Smooth muscle cell (in vitro differentiated cells): ENCODE results near the gene IL12B. TPM values are rescaled to one million over a fixed set of nuclear protein-coding genes. Genes with fewer than 3 reads are reported as not detected.

ENCODE experiments used
- DNase-seq: peaks from one replicate; lab custom pipeline; 2025; ENCODE audit not compliant: unreplicated experiment; lab: John Stamatoyannopoulos, UW
- H2AFZ ChIP-seq: fragments of 200-600 bp; sonication (generic); 2 replicates; pipeline ENCODE4 v1.6.0; 2016; ENCODE audit warnings: antibody characterized with exemption, low read depth, mild to moderate bottlenecking
- H3F3A ChIP-seq: fragments of 200-600 bp; sonication (generic); 2 replicates; pipeline ENCODE4 v1.6.0; 2017; ENCODE audit warnings: antibody characterized with exemption, low read depth
- H3K27ac ChIP-seq: fragments of 200-600 bp; sonication (generic); 2 replicates; pipeline ENCODE4 v1.5.1; 2016; ENCODE audit warnings: low read depth, mild to moderate bottlenecking
- H3K27me3 ChIP-seq: fragments of 200-600 bp; sonication (generic); 2 replicates; pipeline ENCODE4 v1.6.1; 2016; ENCODE audit warnings: low read depth, mild to moderate bottlenecking
- H3K36me3 ChIP-seq: fragments of 200-600 bp; sonication (generic); 2 replicates; pipeline ENCODE4 v1.5.1; 2016; ENCODE audit warnings: low read depth
- H3K4me1 ChIP-seq: fragments of 200-600 bp; sonication (generic); 2 replicates; pipeline ENCODE4 v1.5.1; 2016; ENCODE audit warnings: low read depth
- H3K4me2 ChIP-seq: fragments of 200-600 bp; sonication (generic); 2 replicates; pipeline ENCODE4 v1.6.0; 2016; ENCODE audit warnings: mild to moderate bottlenecking
- H3K4me3 ChIP-seq: fragments of 200-600 bp; sonication (generic); 2 replicates; pipeline ENCODE4 v1.5.1; 2016; ENCODE audit warnings: mild to moderate bottlenecking
- H3K79me2 ChIP-seq: fragments of 200-600 bp; sonication (generic); 2 replicates; pipeline ENCODE4 v1.6.0; 2016; ENCODE audit warnings: low read depth, mild to moderate bottlenecking
- H3K9ac ChIP-seq: fragments of 200-600 bp; sonication (generic); 2 replicates; pipeline ENCODE4 v1.6.0; 2016; ENCODE audit warnings: low read depth
- H3K9me3 ChIP-seq: fragments of 200-600 bp; sonication (generic); replicated peaks from 2 replicates; pipeline ENCODE4 v1.5.1; 2016; ENCODE audit warnings: low read depth
- H4K20me1 ChIP-seq: fragments of 200-600 bp; sonication (generic); 2 replicates; pipeline ENCODE4 v1.6.0; 2016; ENCODE audit warnings: low read depth
- WGBS: methylation state at CpG from one replicate; pipeline ENCODE4 v1.1.7; 2016; ENCODE audit warnings: low lambda C conversion rate; 5-methylcytosine and 5-hydroxymethylcytosine counted together
- polyA plus RNA-seq: library from polyadenylated mRNA; unstranded; fragments of >200 nt; fragmentation: Nextera tagmentation; extraction: Ambion mirVana; gene quantifications from 2 replicates; pipeline ENCODE4 v1.2.1, GENCODE V29; 2016
- total RNA-seq: library from RNA; depleted of rRNA; stranded (reverse); fragments of >200 nt; gene quantifications from 2 replicates; pipeline ENCODE4 v1.2.3, GENCODE V29; 2014
- TF ChIP-seq, protein P1 (sequence below): fragments of 200-600 bp; sonication (generic); IDR thresholded peaks from 2 replicates; pipeline ENCODE4 v1.5.1; 2017; ENCODE audit warnings: borderline replicate concordance, mild to moderate bottlenecking, antibody characterized with exemption; ENCODE audit not compliant: insufficient read depth, poor library complexity, severe bottlenecking

The IL12B gene
- total and polyA plus RNA-seq, 2 experiments from 2014 or later, result not detected

DNA sequence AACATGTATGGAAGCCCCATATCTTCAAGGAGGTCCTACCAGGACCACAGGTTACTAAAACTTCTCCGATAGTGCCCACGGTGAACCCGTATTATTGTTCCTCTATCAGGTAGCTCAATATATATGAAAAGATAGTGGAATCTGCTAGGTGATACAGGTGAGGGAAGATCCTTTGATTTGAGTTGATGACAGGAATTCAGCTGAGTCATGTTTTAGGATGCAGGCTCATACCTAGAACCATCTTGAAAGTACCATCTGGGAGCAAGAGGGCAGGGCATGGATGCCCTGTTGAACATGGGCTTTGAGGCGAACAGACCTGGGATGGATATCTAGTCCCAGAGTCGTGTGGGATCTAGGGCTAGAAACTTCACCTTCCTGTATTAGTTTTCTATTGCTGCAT is 35.4 kb downstream of the IL12B start:
- H3K4me3 ChIP-seq, result no peak overlapping the region
- no peak overlapping the region for H3K9ac ChIP-seq
- no peaks in the 10 kb centered on the region for H3K27me3 ChIP-seq
- no peaks in the 10 kb centered on the region for H3K36me3 ChIP-seq
- H3K27ac ChIP-seq, result no peak overlapping the region
- H4K20me1 ChIP-seq, result no peaks in the 10 kb centered on the region
- WGBS, result 95% methylated on average over 5 of the region's 5 CpGs
- no peaks in the 10 kb centered on the region for H3K4me1 ChIP-seq
- H3K9me3 ChIP-seq, result no peaks in the 10 kb centered on the region
- no peak for DNase-seq
- TF ChIP-seq, protein P1, sequence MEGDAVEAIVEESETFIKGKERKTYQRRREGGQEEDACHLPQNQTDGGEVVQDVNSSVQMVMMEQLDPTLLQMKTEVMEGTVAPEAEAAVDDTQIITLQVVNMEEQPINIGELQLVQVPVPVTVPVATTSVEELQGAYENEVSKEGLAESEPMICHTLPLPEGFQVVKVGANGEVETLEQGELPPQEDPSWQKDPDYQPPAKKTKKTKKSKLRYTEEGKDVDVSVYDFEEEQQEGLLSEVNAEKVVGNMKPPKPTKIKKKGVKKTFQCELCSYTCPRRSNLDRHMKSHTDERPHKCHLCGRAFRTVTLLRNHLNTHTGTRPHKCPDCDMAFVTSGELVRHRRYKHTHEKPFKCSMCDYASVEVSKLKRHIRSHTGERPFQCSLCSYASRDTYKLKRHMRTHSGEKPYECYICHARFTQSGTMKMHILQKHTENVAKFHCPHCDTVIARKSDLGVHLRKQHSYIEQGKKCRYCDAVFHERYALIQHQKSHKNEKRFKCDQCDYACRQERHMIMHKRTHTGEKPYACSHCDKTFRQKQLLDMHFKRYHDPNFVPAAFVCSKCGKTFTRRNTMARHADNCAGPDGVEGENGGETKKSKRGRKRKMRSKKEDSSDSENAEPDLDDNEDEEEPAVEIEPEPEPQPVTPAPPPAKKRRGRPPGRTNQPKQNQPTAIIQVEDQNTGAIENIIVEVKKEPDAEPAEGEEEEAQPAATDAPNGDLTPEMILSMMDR, result no peak
- H3K79me2 ChIP-seq, result no peaks in the 10 kb centered on the region
- no peaks in the 10 kb centered on the region for H3F3A ChIP-seq
- no peak overlapping the region for H3K4me2 ChIP-seq
- no peak overlapping the region for H2AFZ ChIP-seq

DNA sequence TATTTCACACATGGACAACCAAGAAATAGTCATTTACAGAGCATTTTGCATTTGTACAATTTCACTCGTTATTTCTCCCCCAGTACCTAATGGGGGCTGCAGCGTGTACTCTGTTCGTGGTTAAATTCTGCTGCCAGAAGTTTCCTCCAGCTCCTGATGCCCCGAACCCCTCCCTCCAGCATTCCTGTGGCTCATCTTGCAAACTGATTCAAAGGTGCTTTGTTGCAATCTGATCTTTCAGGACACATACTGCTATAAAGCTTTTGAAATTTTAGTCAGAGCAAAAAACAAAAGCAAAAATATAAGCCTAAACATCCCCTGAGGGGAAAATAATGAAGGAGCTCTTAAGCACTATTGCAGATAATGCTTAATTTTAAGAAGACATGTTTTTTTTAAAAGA is 39.5 kb downstream of the IL12B start:
- no peak overlapping the region for H3K4me2 ChIP-seq
- 76% methylated on average over 4 of the region's 4 CpGs for WGBS
- TF ChIP-seq, protein P1, result no peak
- no peak overlapping the region for H2AFZ ChIP-seq
- DNase-seq, result no peak
- no peaks in the 10 kb centered on the region for H3K79me2 ChIP-seq
- H3K4me3 ChIP-seq, result no peak overlapping the region
- no peaks in the 10 kb centered on the region for H3K9me3 ChIP-seq
- no peak overlapping the region for H3K27ac ChIP-seq
- H3K36me3 ChIP-seq, result peaks cover under 1% of the 10 kb centered on the region
- H3F3A ChIP-seq, result no peaks in the 10 kb centered on the region
- no peaks in the 10 kb centered on the region for H3K4me1 ChIP-seq
- no peaks in the 10 kb centered on the region for H3K27me3 ChIP-seq
- H4K20me1 ChIP-seq, result no peaks in the 10 kb centered on the region
- no peak overlapping the region for H3K9ac ChIP-seq

DNA sequence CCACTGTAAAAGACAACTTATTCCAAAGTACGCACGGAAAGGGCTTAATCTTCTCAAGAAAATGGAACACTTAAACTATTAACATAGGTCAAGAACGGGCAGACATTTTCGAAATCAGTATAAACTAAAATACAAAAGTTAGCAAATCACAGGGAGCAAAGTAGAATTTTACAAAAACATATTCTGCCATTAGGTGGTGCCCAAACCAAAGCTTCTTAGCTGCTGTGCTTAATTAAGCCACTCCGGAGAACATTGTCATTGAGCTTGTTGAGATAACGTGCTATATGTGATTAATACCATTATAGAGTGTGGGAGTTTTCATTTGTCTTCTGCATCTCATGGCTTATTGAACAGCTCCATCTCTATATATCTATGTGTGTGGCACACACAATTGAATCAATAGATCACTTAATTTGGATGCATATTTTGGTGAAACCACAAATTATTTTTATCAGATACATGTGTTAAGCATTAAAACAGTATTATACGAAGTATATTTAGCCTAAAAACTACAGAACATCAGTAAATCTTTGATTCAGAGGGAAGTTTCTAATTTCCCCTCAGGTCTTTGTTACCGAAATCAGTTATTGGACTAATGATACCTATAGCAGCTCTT is 43.8 kb downstream of the IL12B start:
- TF ChIP-seq, protein P1, result peak; percentile 55
- Histone ChIP-seq H3K9me3 (no peaks in the 10 kb centered on the region), H3K27ac (no peak overlapping the region), H3K79me2 (no peaks in the 10 kb centered on the region), H3K27me3 (no peaks in the 10 kb centered on the region), H2AFZ (no peak overlapping the region), H3K9ac (no peak overlapping the region), H3K4me1 (no peaks in the 10 kb centered on the region), H3K4me2 (no peak overlapping the region), H4K20me1 (peaks cover 5% of the 10 kb centered on the region), H3K36me3 (peaks cover 7% of the 10 kb centered on the region), H3F3A (peaks cover 7% of the 10 kb centered on the region), H3K4me3 (no peak overlapping the region)
- 75% methylated on average over 8 of the region's 8 CpGs for WGBS
- no peak for DNase-seq

DNA sequence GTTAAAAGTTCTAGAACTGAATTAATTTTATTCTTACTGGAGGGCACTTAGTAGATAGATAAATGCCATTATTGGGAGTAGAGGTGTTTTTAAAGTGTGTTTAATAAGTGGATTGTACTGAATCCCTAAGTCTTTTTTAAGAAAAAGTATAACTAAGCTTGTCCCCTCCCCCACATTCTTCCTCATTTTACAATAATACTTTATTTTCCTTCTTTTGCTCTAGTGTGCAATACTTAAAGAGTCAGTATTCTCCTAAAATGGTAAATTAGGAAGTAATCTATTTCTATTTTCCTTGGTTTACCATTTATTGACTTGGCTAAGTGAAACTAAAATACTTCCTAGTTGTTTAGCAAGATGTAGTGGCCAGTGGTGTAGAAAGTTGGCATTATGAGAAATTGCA is 55.6 kb downstream of the IL12B start:
- Histone ChIP-seq H3K79me2 (no peaks in the 10 kb centered on the region), H3K36me3 (peaks cover 34% of the 10 kb centered on the region), H3F3A (no peaks in the 10 kb centered on the region), H3K9ac (no peak overlapping the region), H3K9me3 (no peaks in the 10 kb centered on the region), H2AFZ (no peak overlapping the region), H3K4me2 (no peak overlapping the region), H4K20me1 (no peaks in the 10 kb centered on the region), H3K4me1 (no peaks in the 10 kb centered on the region), H3K4me3 (no peak overlapping the region), H3K27ac (no peak overlapping the region), H3K27me3 (no peaks in the 10 kb centered on the region)
- no peak for DNase-seq
- TF ChIP-seq, protein P1, result no peak
